ENCODE measurements around the gene LILRB3. TPM values are rescaled to one million over a fixed set of nuclear protein-coding genes. Genes with fewer than 3 reads are reported as not detected.
"Not testable (repeated sequence)": the region's sequence is repeated elsewhere in the genome, so short reads cannot be mapped to it uniquely, and the experiment has no call there.

Gene LILRB3
- total RNA-seq, 1 donor from 2014 or later: 38.2 TPM

GRCh38 chr19:54247106-54247930 is 24.5 kb upstream of the LILRB3 start:
- intact Hi-C loops (cut with DNase I): no loop called here

GRCh38 chr19:54245936-54246335 is 23.1 kb upstream of the LILRB3 start:
- Histone ChIP-seq H3K27ac (no peak overlapping the region), H3K4me3 (no peak overlapping the region), H3K4me1 (no peaks in the 10 kb centered on the region), H3K36me3 (no peaks in the 10 kb centered on the region), H3K27me3 (no peaks in the 10 kb centered on the region), H3K9me3 (no peaks in the 10 kb centered on the region)
- TF ChIP-seq CTCF (IDR thresholded peaks at IDR 0.05): no peak
- intact Hi-C loops (cut with DNase I): no loop called here
- no peak for DNase-seq (ENCODE audit: low spot score in 2 of 2)

More at GRCh38 chr19:54247106-54247930, 24.5 kb upstream of the LILRB3 start:
- Histone ChIP-seq H3K36me3 (no peaks in the 10 kb centered on the region), H3K27me3 (no peaks in the 10 kb centered on the region), H3K4me1 (no peaks in the 10 kb centered on the region), H3K4me3 (no peak overlapping the region), H3K9me3 (no peaks in the 10 kb centered on the region), H3K27ac (peak overlapping the region in 1 of 2 donors; percentile 1)
- no peak for DNase-seq (ENCODE audit: low spot score in 2 of 2)
- TF ChIP-seq CTCF (IDR thresholded peaks at IDR 0.05): no peak

GRCh38 chr19:54243809-54244208 is 21.0 kb upstream of the LILRB3 start:
- intact Hi-C loops (cut with DNase I); DNase-seq (ENCODE audit: low spot score in 2 of 2); H3K9me3 ChIP-seq; H3K4me3 ChIP-seq; H3K27ac ChIP-seq; H3K36me3 ChIP-seq; H3K27me3 ChIP-seq; H3K4me1 ChIP-seq: not testable (repeated sequence)

GRCh38 chr19:54242646-54243045 is 19.8 kb upstream of the LILRB3 start, which contains the start of gene LILRA6:
TSS of gene LILRA6 (minus strand) at chr19:54242790.
- intact Hi-C loops (cut with DNase I): not testable (repeated sequence)

GRCh38 chr19:54242234-54242633 is 19.4 kb upstream of the LILRB3 start:
- DNase-seq (ENCODE audit: low spot score in 2 of 2); H3K27me3 ChIP-seq; H3K4me3 ChIP-seq; H3K4me1 ChIP-seq; intact Hi-C loops (cut with DNase I); H3K36me3 ChIP-seq; H3K9me3 ChIP-seq; H3K27ac ChIP-seq: not testable (repeated sequence)

More at GRCh38 chr19:54242646-54243045, 19.8 kb upstream of the LILRB3 start, which contains the start of gene LILRA6:
- not testable (repeated sequence) for DNase-seq (ENCODE audit: low spot score in 2 of 2); H3K9me3 ChIP-seq; H3K27me3 ChIP-seq; H3K4me1 ChIP-seq; H3K36me3 ChIP-seq; H3K4me3 ChIP-seq; H3K27ac ChIP-seq

- H3K9me3 ChIP-seq; intact Hi-C loops (cut with DNase I); DNase-seq (ENCODE audit: low spot score in 2 of 2); H3K4me3 ChIP-seq; H3K27ac ChIP-seq; H3K27me3 ChIP-seq; H3K36me3 ChIP-seq; H3K4me1 ChIP-seq: not testable (repeated sequence)
Observed at GRCh38 chr19:54240372-54241336, 17.8 kb upstream of the LILRB3 start.

GRCh38 chr19:54239491-54240371 is 16.9 kb upstream of the LILRB3 start:
- H3K9me3 ChIP-seq; H3K4me3 ChIP-seq; H3K27me3 ChIP-seq; H3K27ac ChIP-seq; H3K4me1 ChIP-seq; H3K36me3 ChIP-seq; intact Hi-C loops (cut with DNase I); DNase-seq (ENCODE audit: low spot score in 2 of 2): not testable (repeated sequence)

Measured in ascending aorta (tissue), 2 donors.